Gastroesophageal sphincter (tissue), 4 donors: Measurements from ENCODE around the gene PDE8B. TPM values are rescaled to one million over a fixed set of nuclear protein-coding genes. Genes with fewer than 3 reads are reported as not detected.
"Not testable (repeated sequence)": the region's sequence is repeated elsewhere in the genome, so short reads cannot be mapped to it uniquely, and the experiment has no call there.

Experiments used
- ATAC-seq: fragments of 150-250 bp; one replicate; pipeline ENCODE4 v1.9.1; 2016; ENCODE audit warnings: mild to moderate bottlenecking, moderate library complexity
- H3K27ac ChIP-seq, 4 donors: fragments of 200-600 bp; sonication (generic) in 3 of 4; 1 replicate in 3 of 4; 2 replicates in 1 of 4; pipeline ENCODE4 v1.5.1; 2016 to 2019
- H3K27me3 ChIP-seq: fragments of 200-600 bp; sonication (generic); one replicate; pipeline ENCODE4 v1.5.1; 2019
- H3K36me3 ChIP-seq, 2 donors: fragments of 200-600 bp; sonication (generic); one replicate each; pipeline ENCODE4 v1.5.1; 2019; ENCODE audit warnings: control low read depth in 1 of 2
- H3K4me1 ChIP-seq, 3 donors: fragments of 200-600 bp; sonication (generic); 1 replicate in 2 of 3; 2 replicates in 1 of 3; pipeline ENCODE4 v1.5.1; 2016 to 2019; ENCODE audit warnings: control low read depth in 2 of 3
- H3K4me3 ChIP-seq, 2 donors: fragments of 200-600 bp; sonication (generic); one replicate each; pipeline ENCODE4 v1.5.1; 2019; ENCODE audit warnings: mild to moderate bottlenecking in 1 of 2, moderate library complexity in 1 of 2
- H3K9me3 ChIP-seq, 3 donors: fragments of 200-600 bp; sonication (generic); one replicate each; pipeline ENCODE4 v1.5.1; 2017 to 2019; ENCODE audit warnings: control low read depth in 2 of 3
- CTCF ChIP-seq, 4 experiments: fragments of 200-600 bp in 2 of 4; fragments of 450-650 bp in 2 of 4; sonication (generic) in 1 of 4; IDR thresholded peaks; one replicate each; pipeline ENCODE4 v1.5.1; 2017 to 2019; ENCODE audit warnings: antibody characterized with exemption in 4 of 4, mild to moderate bottlenecking in 2 of 4, moderate library complexity in 2 of 4
- EP300 ChIP-seq: sonication (generic); formaldehyde crosslinking; IDR thresholded peaks from one replicate; pipeline ENCODE4 v1.6.1; 2017; ENCODE audit warnings: antibody characterized with exemption, mild to moderate bottlenecking
- POLR2A ChIP-seq, 2 donors: fragments of 450-650 bp; IDR thresholded peaks; one replicate each; pipeline ENCODE4 v1.6.1; 2017; ENCODE audit warnings: antibody characterized with exemption in 2 of 2, mild to moderate bottlenecking in 2 of 2, moderate library complexity in 1 of 2
- POLR2AphosphoS5 ChIP-seq: sonication (generic); formaldehyde crosslinking; IDR thresholded peaks from one replicate; pipeline ENCODE4 v1.6.1; 2017; ENCODE audit warnings: antibody characterized with exemption
- WGBS, 2 donors: methylation state at CpG; one replicate each; pipeline ENCODE4 v1.1.5; 2018; ENCODE audit warnings: low coverage in 1 of 2; 5-methylcytosine and 5-hydroxymethylcytosine counted together
- total RNA-seq, 4 donors: library from RNA; depleted of rRNA; stranded (reverse); fragments of >200 nt; gene quantifications; one replicate each; pipeline ENCODE4 v1.1.0, GENCODE V29; 2016

PDE8B gene
- total RNA-seq, 4 donors from 2014 or later: 0.96 to 11.0 (median 2.3) TPM

DNA sequence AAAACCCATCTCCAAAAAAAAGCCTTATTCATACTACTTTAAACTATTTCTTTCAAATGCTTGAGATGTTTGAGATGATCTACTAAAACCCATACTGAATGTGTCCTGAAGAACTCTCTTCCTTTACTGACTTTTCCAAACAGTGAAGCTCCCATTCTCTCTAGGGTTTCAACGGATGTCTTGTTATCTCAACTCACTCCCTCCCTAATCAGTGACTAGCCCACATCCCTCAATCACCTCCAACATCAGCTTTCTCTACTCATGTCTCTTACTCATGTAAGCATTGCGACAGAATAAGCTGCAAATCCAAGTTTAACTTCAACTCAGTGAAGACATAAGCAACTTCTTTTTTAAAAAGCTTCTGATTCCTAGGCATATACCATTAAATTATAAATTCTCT is 239.5 kb downstream of the PDE8B start:
- no peak for ATAC-seq
- H3K27ac ChIP-seq: no peak overlapping the region

GRCh38 chr5:77452351-77452750 is 241.9 kb downstream of the PDE8B start:
- H3K27me3 ChIP-seq: no peaks in the 10 kb centered on the region
- no peak for TF ChIP-seq EP300
- no peak for TF ChIP-seq POLR2AphosphoS5
- TF ChIP-seq POLR2A (IDR thresholded peaks at IDR 0.05): no peak
- no peak for TF ChIP-seq CTCF (IDR thresholded peaks at IDR 0.05)
- no peak for ATAC-seq
- H3K4me3 ChIP-seq: no peak overlapping the region
- no peak overlapping the region for H3K27ac ChIP-seq
- WGBS, 2 donors: 88 to 90% methylated on average over 1 of the region's 1 CpG
- no peaks in the 10 kb centered on the region for H3K4me1 ChIP-seq
- no peaks in the 10 kb centered on the region for H3K9me3 ChIP-seq
- peaks cover 0 to 56% of the 10 kb centered on the region in 2 donors for H3K36me3 ChIP-seq

More for the DNA sequence above, 239.5 kb downstream of the PDE8B start:
- Histone ChIP-seq H3K4me3 (no peak overlapping the region), H3K9me3 (no peaks in the 10 kb centered on the region), H3K27me3 (no peaks in the 10 kb centered on the region), H3K4me1 (no peaks in the 10 kb centered on the region), H3K36me3 (peaks cover 0 to 70% of the 10 kb centered on the region in 2 donors)
- 42 to 70% methylated on average over 2 of the region's 2 CpGs for WGBS, 2 donors
- no peak for TF ChIP-seq EP300
- TF ChIP-seq POLR2AphosphoS5: no peak
- TF ChIP-seq CTCF (IDR thresholded peaks at IDR 0.05): no peak
- no peak for TF ChIP-seq POLR2A (IDR thresholded peaks at IDR 0.05)

DNA sequence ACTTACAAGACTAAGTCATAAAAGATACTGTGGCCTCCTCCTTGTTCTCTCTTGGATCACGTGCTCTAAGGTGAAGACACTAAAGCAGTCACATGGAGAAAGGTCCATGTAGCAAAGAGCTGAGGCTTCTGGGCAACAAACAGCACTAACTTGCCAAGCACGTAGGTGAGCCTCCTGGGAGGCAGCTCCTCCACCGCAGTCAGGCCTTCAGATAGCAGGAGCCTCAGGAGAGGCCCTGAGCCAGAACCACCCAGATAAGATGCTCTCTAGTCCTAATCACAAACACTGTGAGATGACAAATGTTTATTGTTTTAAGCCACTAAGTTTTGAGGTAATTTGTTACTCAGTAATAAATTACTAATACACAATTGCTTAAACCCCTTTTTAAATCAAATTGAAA is 243.6 kb downstream of the PDE8B start:
- ATAC-seq: no peak
- H3K4me3 ChIP-seq: no peak overlapping the region
- H3K9me3 ChIP-seq: no peaks in the 10 kb centered on the region
- peaks cover 0 to 38% of the 10 kb centered on the region in 2 donors for H3K36me3 ChIP-seq
- TF ChIP-seq POLR2A (IDR thresholded peaks at IDR 0.05) (no peak), CTCF (IDR thresholded peaks at IDR 0.05) (no peak), EP300 (no peak), POLR2AphosphoS5 (no peak)
- H3K27me3 ChIP-seq: no peaks in the 10 kb centered on the region
- H3K4me1 ChIP-seq: no peaks in the 10 kb centered on the region
- 100% methylated on average over 3 of the region's 3 CpGs; no CpG with 5 or more reads in 1 of the 2 donors for WGBS, 2 donors
- no peak overlapping the region for H3K27ac ChIP-seq

GRCh38 chr5:77461287-77461686 is 250.8 kb downstream of the PDE8B start:
- no peaks in the 10 kb centered on the region for H3K27me3 ChIP-seq
- H3K36me3 ChIP-seq: peaks cover 0 to 18% of the 10 kb centered on the region in 2 donors
- no peaks in the 10 kb centered on the region for H3K9me3 ChIP-seq
- no peak overlapping the region for H3K27ac ChIP-seq
- no peaks in the 10 kb centered on the region for H3K4me1 ChIP-seq
- 79 to 89% methylated on average over 2 to 4 of the region's 5 CpGs for WGBS, 2 donors
- no peak for ATAC-seq
- TF ChIP-seq CTCF (IDR thresholded peaks at IDR 0.05): no peak
- TF ChIP-seq POLR2AphosphoS5: no peak
- no peak for TF ChIP-seq POLR2A (IDR thresholded peaks at IDR 0.05)
- no peak for TF ChIP-seq EP300
- no peak overlapping the region for H3K4me3 ChIP-seq

- 100% methylated on average over 1 of the region's 1 CpG for WGBS, 2 donors
- TF ChIP-seq CTCF (IDR thresholded peaks at IDR 0.05): no peak
- TF ChIP-seq POLR2AphosphoS5: no peak
- no peak for TF ChIP-seq POLR2A (IDR thresholded peaks at IDR 0.05)
- no peak for TF ChIP-seq EP300
- Histone ChIP-seq H3K27me3 (no peaks in the 10 kb centered on the region), H3K9me3 (no peaks in the 10 kb centered on the region), H3K27ac (no peak overlapping the region), H3K4me1 (no peaks in the 10 kb centered on the region), H3K4me3 (no peak overlapping the region), H3K36me3 (peaks cover 0 to 18% of the 10 kb centered on the region in 2 donors)
- ATAC-seq: no peak
Observed at GRCh38 chr5:77463905-77464304, 253.4 kb downstream of the PDE8B start.

- ATAC-seq, H3K4me1 ChIP-seq, H3K27me3 ChIP-seq, H3K4me3 ChIP-seq, H3K27ac ChIP-seq, H3K9me3 ChIP-seq, H3K36me3 ChIP-seq: not testable (repeated sequence)
- WGBS, 2 donors: 92 to 100% methylated on average over 2 to 3 of the region's 3 CpGs
Observed at GRCh38 chr5:77468875-77469274, 258.4 kb downstream of the PDE8B start.

- not testable (repeated sequence) for H3K4me3 ChIP-seq, H3K4me1 ChIP-seq, ATAC-seq, H3K9me3 ChIP-seq, H3K27ac ChIP-seq, H3K27me3 ChIP-seq
- peaks cover 0 to 12% of the 10 kb centered on the region in 2 donors for H3K36me3 ChIP-seq
- WGBS, 2 donors: 98% methylated on average over 6 of the region's 11 CpGs; no CpG with 5 or more reads in 1 of the 2 donors
Observed at GRCh38 chr5:77475041-77475440, 264.6 kb downstream of the PDE8B start.
